ENCODE results near the gene ANKRD53.

The ANKRD53 gene

GRCh38 chr2:70943205-70943871 lies 35.1 kb upstream of the ANKRD53 start:
- no peak for DNase-seq (ENCODE audit: extremely low read depth in 1 of 2, low read depth in 1 of 2)

DNA sequence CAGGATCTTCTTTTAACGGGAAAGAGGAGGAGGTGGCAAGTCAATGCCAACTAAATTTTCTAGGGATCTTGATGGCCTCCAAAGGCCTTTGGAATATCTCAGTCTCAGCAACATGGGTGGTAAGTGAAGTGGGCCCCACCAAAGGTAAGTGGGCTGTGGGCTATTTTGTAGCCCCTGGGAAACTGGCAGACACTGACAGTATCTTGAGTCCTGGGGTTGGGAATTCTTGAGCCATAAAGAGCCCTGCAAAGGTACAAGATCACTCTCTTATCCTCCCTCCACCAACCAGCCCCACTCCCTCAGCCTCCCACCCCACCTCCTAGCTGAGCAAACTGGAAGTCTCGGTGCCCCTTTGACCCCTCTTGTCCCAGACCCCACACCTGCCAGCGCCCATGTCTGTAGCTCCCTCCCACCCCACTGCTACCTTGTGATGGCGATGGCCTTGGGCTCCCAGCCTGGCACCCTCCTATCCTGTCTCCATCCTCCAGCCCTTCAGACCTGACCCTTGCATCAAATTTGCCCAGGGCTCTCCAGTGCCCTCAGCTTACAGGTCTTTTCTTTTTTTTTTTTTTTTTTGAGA lies 34.2 kb upstream of the ANKRD53 start:
- DNase-seq (ENCODE audit: extremely low read depth in 1 of 2, low read depth in 1 of 2), result no peak

GRCh38 chr2:70946832-70947442 lies 31.5 kb upstream of the ANKRD53 start:
- peak in 1 of 2 donors; percentile 12 for DNase-seq (ENCODE audit: extremely low read depth in 1 of 2, low read depth in 1 of 2)

GRCh38 chr2:70947556-70948184 lies 30.8 kb upstream of the ANKRD53 start:
- no peak for DNase-seq (ENCODE audit: extremely low read depth in 1 of 2, low read depth in 1 of 2)

- peak; percentile 42 to 61 for DNase-seq (ENCODE audit: extremely low read depth in 1 of 2, low read depth in 1 of 2)
These were observed 30.0 kb upstream of the ANKRD53 start for GRCh38 chr2:70948337-70949003.

- DNase-seq (ENCODE audit: extremely low read depth in 1 of 2, low read depth in 1 of 2), result no peak
These were observed 29.3 kb upstream of the ANKRD53 start for GRCh38 chr2:70949086-70949485.

- no peak for DNase-seq (ENCODE audit: extremely low read depth in 1 of 2, low read depth in 1 of 2)
These were observed 23.5 kb upstream of the ANKRD53 start for GRCh38 chr2:70954886-70955285.

DNA sequence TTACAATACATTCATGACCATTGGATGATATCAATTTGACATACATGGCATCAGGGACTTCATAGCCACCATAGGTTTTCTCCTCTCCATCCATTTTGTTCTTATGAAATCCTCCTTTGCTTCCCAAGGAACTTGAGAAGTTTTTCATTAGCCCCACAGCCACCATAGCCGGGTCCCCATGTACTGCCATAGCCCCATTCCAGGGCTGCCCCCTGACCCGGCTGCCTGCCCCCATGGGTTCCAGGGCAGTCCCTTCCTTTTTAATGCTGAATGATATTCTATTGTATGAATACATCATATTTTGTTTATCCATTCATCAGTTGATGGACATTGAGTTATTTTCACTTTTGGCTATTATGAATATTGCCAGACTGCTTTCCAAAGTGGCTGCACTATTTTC lies 22.3 kb upstream of the ANKRD53 start:
- DNase-seq (ENCODE audit: extremely low read depth in 1 of 2, low read depth in 1 of 2), result no peak

DNA sequence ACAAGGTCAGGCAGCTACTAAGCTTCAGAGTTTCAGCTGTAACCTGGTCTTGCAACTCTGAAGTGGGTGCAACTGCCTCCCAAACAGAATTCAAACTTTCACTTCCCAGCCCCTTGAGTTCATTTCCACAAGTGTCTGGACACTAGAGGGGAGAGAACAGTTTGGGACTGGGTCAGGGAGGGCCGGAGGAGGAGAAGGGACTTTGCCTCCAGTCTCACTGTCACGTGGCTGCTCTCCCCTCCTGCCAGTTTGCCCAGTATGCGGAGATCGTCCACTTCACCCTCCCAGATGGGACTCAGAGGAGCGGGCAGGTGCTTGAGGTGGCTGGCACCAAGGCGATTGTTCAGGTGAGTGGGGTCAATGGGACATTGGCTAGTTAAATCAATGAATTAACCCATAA lies 20.6 kb upstream of the ANKRD53 start:
- DNase-seq (ENCODE audit: extremely low read depth in 1 of 2, low read depth in 1 of 2), result no peak

DNA sequence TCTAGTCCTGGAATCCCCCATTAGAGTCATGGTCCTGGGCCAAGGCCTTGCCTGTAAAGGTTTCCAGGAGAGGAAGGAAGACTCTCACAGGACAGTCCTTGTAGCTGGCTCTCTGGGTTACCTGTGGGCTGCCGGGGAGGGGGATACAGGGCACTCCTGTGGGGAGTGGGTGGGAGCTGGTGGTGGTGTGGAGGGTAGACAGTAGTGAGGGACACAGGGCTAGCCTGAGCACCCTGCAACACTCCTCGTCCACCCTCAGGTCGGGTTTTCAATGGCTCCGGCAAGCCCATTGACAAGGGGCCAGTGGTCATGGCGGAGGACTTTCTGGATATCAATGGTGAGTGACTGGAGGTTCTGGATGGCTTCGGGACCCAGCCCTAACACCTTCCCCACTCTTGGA lies 19.7 kb upstream of the ANKRD53 start:
- DNase-seq (ENCODE audit: extremely low read depth in 1 of 2, low read depth in 1 of 2), result no peak

- no peak for DNase-seq (ENCODE audit: extremely low read depth in 1 of 2, low read depth in 1 of 2)
These were observed 19.1 kb upstream of the ANKRD53 start for GRCh38 chr2:70959271-70959761.

- DNase-seq (ENCODE audit: extremely low read depth in 1 of 2, low read depth in 1 of 2), result no peak
These were observed 18.3 kb upstream of the ANKRD53 start for GRCh38 chr2:70959851-70960832.

DNA sequence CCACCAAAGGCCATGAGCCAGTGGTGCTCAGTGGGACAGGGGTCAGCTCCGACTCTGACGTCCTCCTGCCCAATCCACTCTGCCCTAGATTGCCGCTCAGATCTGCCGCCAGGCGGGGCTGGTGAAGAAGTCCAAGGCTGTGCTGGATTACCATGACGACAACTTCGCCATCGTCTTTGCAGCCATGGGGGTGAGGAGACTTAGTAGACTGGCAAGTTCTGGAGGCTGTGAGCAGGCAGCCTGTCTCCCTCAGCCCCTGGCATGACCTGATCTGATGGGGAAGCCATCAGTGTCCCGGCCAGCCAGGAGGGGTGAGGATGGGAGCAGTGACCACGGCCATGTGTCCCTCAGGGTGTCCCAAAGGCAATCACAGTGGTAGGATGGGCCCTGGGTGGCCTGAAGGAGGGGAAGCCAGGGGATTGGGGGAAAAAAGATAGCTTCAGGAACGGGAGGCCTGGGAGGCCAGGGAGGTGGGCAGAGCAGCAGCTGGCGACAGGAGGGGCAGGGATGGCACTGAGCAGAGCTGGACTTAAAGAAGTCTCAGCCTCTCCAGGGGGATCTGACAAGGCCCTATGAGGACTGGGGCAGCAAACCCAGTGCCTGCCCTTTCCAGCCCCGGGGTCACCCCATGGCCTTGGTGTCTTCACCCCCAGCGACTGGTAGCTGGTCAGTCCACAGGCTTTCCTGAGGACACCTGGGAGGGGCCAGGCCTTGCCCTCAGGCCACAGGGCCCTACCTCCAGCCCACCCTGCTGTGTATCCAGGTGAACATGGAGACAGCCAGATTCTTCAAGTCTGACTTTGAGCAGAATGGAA lies 17.4 kb upstream of the ANKRD53 start:
- DNase-seq (ENCODE audit: extremely low read depth in 1 of 2, low read depth in 1 of 2), result no peak

GRCh38 chr2:70961648-70961994 lies 16.8 kb upstream of the ANKRD53 start:
- no peak for DNase-seq (ENCODE audit: extremely low read depth in 1 of 2, low read depth in 1 of 2)

- no peak for DNase-seq (ENCODE audit: extremely low read depth in 1 of 2, low read depth in 1 of 2)
These were observed 16.1 kb upstream of the ANKRD53 start for GRCh38 chr2:70962211-70962884.

GRCh38 chr2:70962885-70963878 lies 15.2 kb upstream of the ANKRD53 start:
- DNase-seq (ENCODE audit: extremely low read depth in 1 of 2, low read depth in 1 of 2), result no peak

DNA sequence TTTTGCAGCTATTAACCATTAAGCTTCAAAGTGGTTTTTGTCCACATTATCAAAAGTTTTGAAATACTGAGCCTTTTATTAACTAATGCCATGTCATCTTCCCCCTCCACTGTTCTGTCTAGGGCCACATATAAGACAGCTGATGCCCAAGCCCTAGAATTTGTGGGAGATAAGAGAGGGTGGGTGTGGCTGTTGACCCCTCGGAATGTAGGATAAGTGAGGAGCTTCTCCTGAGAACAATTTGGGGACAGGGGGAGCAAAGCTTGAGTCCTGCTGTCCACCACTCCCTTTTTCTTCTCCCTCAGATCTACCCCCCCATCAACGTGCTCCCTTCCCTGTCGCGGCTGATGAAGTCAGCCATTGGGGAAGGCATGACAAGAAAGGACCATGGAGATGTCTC lies 14.3 kb upstream of the ANKRD53 start:
- DNase-seq (ENCODE audit: extremely low read depth in 1 of 2, low read depth in 1 of 2), result no peak

Data from activated CD8-positive, alpha-beta memory T cell treated with anti-CD3 and anti-CD28 coated beads for 1 hour (primary cell).